ENCODE data around the gene KIF5A.
A peak's percentile ranks its signal among the peaks of the same experiment; 100 is the strongest.
"Not testable (repeated sequence)": the region's sequence is repeated elsewhere in the genome, so short reads cannot be mapped to it uniquely, and the experiment has no call there.

KIF5A gene

GRCh38 chr12:57549909-57550640 lies at the start of gene KIF5A:
TSS of gene KIF5A (plus strand) at chr12:57550044. CDS start at chr12:57550272, 228 bp downstream.
- DNase-seq, result peak; percentile 79

- DNase-seq, result no peak
Measured at GRCh38 chr12:57500213-57500612, 49.6 kb upstream of the KIF5A start.

GRCh38 chr12:57502311-57502969 lies 47.4 kb upstream of the KIF5A start:
- not testable (repeated sequence) for DNase-seq

- not testable (repeated sequence) for DNase-seq
Measured at GRCh38 chr12:57506541-57506940, 43.3 kb upstream of the KIF5A start.

DNA sequence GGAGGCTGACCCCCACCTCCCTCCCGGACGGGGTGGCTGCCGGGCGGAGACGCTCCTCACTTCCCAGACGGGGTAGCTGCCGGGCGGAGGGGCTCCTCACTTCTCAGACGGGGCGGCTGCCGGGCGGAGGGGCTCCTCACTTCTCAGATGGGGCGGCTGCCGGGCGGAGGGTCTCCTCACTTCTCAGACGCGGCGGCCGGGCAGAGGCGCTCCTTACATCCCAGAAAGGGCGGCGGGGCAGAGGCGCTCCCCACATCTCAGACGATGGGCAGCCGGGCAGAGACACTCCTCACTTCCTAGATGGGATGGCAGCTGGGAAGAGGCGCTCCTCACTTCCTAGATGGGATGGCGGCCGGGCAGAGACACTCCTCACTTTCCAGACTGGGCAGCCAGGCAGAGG lies 42.0 kb upstream of the KIF5A start:
- not testable (repeated sequence) for DNase-seq

DNA sequence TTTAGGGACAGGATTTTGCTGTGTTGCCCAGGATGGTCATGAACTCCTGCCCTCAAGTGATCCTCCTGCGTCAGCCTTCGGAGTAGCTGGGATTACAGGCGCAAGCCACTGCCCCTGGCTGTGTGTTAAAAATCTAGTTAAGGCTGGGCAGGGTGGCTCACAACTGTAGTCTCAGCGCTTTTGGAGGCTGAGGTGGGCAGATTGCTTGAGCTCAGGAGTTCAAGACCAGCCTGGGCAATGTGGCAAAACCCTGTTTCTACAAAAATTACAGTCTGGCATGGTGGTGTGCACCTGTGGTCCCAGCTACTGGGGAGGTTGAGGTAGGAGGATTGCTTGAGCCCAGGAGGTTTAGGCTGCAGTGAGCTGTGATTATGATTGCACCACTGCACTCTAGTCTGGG lies 38.7 kb upstream of the KIF5A start:
- DNase-seq, result no peak

- DNase-seq, result no peak
Measured at GRCh38 chr12:57511588-57512325, 38.1 kb upstream of the KIF5A start.

- DNase-seq, result no peak
Measured at GRCh38 chr12:57512665-57513064, 37.2 kb upstream of the KIF5A start.

GRCh38 chr12:57513266-57513665 lies 36.6 kb upstream of the KIF5A start:
- DNase-seq, result no peak

- DNase-seq, result not testable (repeated sequence)
Measured at GRCh38 chr12:57513677-57514076, 36.2 kb upstream of the KIF5A start.

DNA sequence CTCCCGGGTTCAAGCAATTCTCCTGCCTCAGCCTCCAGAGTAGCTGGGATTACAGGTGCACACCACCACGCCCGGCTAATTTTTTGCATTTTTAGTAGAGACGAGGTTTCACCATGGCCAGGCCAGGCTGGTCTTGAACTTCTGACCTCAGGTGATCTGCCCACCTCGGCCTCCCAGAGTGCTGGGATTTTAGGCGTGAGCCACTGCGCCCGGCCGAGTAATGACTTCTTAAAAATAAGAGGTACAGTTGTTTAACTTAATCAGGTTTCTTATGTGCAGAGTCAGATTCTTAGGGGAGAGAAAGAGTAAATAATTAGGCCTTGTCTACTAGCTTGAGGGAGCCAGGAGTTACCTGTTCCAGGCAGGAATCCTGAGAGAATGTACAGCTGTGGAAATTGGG lies 35.6 kb upstream of the KIF5A start:
- not testable (repeated sequence) for DNase-seq

DNA sequence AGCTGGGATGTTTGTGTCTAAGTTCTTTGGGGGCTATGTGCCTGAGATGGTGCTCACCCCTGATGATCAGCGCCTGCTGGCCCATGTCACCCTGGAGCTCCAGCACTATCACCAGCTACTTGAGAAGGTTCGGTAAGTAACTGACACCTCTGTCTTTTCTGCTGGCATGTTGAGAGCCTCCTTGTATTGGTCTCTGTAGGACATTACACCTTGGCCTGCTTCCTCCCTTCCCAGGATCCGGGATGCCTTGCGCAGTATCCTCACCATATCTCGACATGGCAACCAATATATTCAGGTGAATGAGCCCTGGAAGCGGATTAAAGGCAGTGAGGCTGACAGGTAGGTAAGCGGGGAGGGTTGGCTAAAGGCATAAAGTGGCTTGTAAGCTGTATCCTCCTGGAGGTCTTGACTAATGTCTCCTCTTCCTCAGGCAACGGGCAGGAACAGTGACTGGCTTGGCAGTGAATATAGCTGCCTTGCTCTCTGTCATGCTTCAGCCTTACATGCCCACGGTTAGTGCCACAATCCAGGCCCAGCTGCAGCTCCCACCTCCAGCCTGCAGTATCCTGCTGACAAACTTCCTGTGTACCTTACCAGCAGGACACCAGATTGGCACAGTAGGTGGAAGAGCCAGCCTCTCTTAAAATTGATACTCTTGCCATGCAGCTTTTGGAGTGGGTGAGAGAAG lies 35.0 kb upstream of the KIF5A start:
- no peak for DNase-seq

- no peak for DNase-seq
Measured at GRCh38 chr12:57515408-57515933, 34.4 kb upstream of the KIF5A start.

DNA sequence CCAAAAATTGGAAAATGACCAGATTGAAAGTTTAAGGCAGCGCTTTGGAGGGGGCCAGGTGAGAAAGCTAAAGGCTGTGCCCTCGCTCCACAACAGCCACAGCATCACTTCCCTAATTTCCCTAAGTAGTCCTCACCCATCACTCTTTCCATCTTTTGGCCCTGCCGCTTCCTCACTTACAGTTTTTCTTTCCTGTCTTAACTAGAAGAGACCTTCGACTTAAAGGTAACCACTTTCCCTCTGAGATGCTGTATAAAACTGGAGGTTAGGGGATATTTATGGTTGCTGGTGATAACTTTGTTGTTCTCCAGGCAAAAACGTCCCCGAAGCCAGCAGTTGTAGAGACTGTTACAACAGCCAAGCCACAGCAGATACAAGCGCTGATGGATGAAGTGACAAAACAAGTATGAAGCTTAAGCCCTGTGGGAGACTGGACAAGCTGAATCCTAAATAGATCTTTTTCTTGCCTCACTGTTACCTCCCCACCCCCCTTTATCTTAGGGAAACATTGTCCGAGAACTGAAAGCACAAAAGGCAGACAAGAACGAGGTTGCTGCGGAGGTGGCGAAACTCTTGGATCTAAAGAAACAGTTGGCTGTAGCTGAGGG lies 33.8 kb upstream of the KIF5A start:
- no peak for DNase-seq

GRCh38 chr12:57516617-57517153 lies 33.2 kb upstream of the KIF5A start:
- no peak for DNase-seq

DNA sequence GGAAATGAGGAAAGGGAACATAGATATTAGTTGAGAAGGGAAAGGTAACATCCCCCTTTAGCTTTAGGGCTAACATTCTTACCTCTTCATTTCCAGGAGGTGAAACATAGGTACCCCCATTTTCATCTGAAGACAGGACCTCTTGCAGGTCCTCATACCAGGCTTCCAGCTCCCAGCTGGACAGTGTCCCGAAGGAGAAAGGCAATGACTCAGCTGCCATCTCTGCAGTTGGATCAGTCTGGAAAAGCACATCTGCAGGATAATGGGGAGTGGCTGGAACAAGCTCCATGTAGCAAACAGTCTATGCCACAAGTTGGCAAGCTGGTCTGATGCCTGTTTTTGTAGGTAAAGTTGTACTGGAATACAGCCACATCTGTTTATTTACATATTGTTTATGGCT lies 32.7 kb upstream of the KIF5A start:
- DNase-seq, result no peak

DNA sequence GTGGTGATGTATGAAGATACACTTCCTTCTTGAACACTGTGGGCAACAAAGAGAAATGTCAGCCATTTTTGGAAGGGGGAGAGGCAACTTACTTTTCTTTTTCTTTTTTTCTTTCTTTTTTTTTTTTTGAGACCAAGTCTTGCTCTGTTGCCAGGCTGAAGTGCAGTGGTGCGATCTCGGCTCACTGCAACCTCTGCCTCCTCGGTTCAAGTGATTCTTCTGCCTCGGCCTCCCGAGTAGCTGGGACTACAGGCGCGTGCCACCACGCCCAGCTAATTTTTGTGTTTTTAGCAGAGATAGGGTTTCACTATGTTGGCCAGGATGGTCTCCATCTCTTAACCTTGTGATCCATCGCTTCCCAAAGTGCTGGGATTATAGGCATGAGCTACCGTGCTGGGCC lies 32.1 kb upstream of the KIF5A start:
- DNase-seq, result not testable (repeated sequence)

GRCh38 chr12:57518176-57518919 lies 31.5 kb upstream of the KIF5A start:
- no peak for DNase-seq

- DNase-seq, result peak; percentile 62
Measured at GRCh38 chr12:57518920-57519795, 30.7 kb upstream of the KIF5A start.

DNA sequence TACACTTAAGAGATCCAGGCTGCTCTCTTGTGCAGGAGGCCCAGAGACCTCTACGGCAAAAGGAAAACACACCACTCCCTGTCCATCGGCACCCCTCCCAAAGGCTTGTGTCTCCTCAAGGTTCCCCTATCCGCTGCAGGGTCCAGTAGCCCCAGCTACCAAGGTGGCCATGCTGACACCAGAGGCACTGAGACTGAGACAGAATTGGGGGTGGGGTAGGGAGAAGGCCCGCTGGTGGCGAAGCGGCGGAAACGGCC lies 30.1 kb upstream of the KIF5A start:
- DNase-seq, result no peak

All from eye (tissue), 1 donor.